ENCODE results near the gene VTCN1.

The VTCN1 gene

DNA sequence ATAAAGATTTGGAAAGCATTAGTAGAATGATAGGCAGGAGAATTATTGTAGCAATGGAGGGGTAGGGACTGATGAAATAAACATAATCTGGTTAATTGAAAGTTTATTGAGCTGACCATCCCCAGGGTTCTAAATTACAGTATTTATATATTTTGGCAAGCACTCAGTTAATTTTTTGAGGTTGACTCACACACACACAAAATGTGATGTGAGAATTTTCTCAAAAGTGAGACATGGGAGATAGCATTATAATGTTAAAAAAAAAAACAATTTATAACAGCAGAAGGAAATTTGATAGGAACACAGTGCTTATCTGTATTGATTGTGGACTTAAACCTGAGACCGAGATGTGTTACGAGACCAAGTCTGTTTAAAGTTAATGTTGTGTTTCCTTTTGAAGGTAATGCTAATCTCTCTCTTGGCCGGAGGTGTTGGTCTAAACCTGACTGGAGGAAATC is 113.7 kb downstream of the VTCN1 start:
- no peak for DNase-seq (ENCODE audit: low spot score)

DNA sequence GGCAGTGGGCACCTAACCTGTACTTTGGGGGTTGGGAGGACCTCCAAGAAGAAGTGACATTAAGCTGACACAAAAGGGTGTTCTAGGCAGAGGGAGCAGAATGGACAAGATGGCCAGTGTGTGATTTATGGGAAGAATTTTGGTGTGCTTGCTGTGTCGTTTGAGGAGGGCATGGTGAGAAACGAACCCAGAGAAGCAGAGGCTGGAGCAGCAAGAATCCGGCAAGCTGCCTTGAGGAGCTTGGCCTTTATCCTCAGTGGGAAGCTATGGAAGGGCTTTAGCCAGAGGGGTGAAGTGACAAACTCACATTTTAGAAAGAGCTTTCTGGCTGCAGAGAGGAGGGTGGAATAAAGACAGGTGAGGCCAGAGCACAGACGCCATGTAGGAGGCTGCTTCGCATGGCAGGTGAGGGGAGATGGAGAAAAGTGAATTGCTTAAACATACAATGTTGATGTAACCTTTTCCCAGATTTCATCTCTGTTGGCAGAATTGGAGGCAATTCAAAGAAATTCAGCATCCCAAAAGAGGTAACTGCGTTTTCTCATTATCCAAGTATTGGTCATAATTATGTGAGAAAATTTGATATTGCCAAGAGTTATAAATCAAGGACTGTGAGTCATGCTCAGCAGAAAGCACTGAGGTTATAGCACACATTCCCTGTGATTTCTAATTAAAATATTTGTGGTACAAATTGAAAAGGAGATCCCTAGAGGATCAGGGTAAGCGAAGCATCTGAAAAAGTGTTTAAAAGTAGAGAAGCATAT is 115.7 kb downstream of the VTCN1 start:
- no peak for DNase-seq (ENCODE audit: low spot score)

DNA sequence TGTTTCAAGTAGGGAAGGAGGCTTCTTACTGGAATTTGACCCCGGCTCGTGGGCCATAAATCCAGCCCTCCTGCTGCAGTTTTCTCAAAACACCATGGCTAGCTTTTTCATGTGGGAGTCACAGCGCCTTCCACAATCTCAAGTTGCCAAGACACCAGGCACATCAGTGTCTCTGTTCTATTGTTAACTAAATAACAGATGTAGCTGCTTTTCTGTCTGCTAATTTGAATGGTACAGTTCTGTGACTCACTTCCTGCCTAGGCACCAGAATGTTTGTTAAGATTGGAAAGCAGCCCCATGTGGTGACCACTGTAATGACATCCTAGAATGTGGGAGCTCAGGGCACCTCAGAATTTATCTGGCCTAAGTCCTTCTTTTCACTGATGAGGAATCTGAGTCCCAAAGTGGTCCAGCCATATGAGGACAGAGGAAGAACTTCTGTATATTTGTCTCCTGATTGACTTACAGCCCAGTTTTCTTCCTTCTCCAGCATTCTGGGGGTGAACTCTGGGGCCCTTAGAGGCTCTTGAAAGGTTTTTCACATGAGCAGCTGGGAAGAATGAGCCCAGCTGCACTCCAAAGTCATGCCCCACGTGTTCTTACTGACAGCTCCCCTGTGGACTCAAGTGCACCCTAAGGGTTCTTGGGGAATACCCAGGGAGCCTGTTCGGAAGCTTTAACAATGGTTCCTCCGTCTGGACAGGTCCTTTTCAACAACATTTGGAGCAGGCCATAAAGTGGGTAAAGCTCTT is 116.7 kb downstream of the VTCN1 start:
- DNase-seq (ENCODE audit: low spot score): no peak
